Measurements from ENCODE around the gene UGT1A8.

DNA sequence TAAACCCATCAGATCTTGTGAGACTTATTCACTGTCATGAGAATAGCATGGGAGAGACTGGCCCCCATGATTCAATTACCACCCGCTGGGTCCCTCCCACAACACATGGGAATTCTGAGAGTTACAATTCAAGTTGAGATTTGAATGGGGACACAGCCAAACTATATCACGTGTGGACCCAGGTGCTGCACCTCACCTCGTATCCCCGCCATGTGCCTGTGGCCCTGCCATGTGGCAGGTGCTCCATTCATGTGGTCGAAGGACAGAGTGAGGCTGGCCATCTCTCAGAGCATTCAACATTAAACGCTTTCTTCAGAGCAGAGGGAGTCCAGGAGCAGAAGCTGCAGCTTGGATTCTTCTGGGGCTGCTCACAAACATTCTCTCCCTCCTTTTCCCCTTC, 193.0 kb downstream of the UGT1A8 start:
- TF ChIP-seq, protein P1, sequence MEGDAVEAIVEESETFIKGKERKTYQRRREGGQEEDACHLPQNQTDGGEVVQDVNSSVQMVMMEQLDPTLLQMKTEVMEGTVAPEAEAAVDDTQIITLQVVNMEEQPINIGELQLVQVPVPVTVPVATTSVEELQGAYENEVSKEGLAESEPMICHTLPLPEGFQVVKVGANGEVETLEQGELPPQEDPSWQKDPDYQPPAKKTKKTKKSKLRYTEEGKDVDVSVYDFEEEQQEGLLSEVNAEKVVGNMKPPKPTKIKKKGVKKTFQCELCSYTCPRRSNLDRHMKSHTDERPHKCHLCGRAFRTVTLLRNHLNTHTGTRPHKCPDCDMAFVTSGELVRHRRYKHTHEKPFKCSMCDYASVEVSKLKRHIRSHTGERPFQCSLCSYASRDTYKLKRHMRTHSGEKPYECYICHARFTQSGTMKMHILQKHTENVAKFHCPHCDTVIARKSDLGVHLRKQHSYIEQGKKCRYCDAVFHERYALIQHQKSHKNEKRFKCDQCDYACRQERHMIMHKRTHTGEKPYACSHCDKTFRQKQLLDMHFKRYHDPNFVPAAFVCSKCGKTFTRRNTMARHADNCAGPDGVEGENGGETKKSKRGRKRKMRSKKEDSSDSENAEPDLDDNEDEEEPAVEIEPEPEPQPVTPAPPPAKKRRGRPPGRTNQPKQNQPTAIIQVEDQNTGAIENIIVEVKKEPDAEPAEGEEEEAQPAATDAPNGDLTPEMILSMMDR (IDR thresholded peaks at IDR 0.05) = no peak
- no peak for TF ChIP-seq POLR2A (IDR thresholded peaks at IDR 0.05)

Measured in adrenal gland (tissue), 5 donors.